ENCODE data around the gene SRD5A3. TPM values are rescaled to one million over a fixed set of nuclear protein-coding genes. Genes with fewer than 3 reads are reported as not detected.
A peak's percentile ranks its signal among the peaks of the same experiment; 100 is the strongest.

The SRD5A3 gene
- total RNA-seq, 2 experiments from 2014 or later: 12.9 to 15.9 TPM

GRCh38 chr4:55336138-55337034, 9.7 kb upstream of the SRD5A3 start:
- ChIA-PET POLR2A (interaction anchor here (1.1 kb wide), 1 partner anchor 9 kb away, joined by 4 read pairs; no protein-coding TSS in a partner anchor), CTCF (interaction anchor here (2.3 kb wide), 1 partner anchor 10 kb away, joined by 16 read pairs; the partner anchor contains the start of gene SRD5A3)
- H3K27me3 Mint-ChIP-seq: no peaks in the 10 kb centered on the region
- no peaks in the 10 kb centered on the region for H3K36me3 Mint-ChIP-seq (ENCODE audit: low read depth)
- peak; percentile 67 for DNase-seq
- intact Hi-C loops (cut with micrococcal nuclease): no loop called here
- H3K9me3 Mint-ChIP-seq: no peaks in the 10 kb centered on the region
- no peak overlapping the region for H3K4me3 Mint-ChIP-seq
- TF ChIP-seq, protein P1, sequence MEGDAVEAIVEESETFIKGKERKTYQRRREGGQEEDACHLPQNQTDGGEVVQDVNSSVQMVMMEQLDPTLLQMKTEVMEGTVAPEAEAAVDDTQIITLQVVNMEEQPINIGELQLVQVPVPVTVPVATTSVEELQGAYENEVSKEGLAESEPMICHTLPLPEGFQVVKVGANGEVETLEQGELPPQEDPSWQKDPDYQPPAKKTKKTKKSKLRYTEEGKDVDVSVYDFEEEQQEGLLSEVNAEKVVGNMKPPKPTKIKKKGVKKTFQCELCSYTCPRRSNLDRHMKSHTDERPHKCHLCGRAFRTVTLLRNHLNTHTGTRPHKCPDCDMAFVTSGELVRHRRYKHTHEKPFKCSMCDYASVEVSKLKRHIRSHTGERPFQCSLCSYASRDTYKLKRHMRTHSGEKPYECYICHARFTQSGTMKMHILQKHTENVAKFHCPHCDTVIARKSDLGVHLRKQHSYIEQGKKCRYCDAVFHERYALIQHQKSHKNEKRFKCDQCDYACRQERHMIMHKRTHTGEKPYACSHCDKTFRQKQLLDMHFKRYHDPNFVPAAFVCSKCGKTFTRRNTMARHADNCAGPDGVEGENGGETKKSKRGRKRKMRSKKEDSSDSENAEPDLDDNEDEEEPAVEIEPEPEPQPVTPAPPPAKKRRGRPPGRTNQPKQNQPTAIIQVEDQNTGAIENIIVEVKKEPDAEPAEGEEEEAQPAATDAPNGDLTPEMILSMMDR (IDR thresholded peaks at IDR 0.05): no peak
- peak overlapping the region; percentile 48 for H3K27ac Mint-ChIP-seq
- H3K4me1 Mint-ChIP-seq (ENCODE audit: low read depth): peaks cover 18% of the 10 kb centered on the region
- peak; percentile 53 for ATAC-seq

- H3K4me3 Mint-ChIP-seq: no peak overlapping the region
- H3K27ac Mint-ChIP-seq: no peak overlapping the region
- ATAC-seq: no peak
- H3K27me3 Mint-ChIP-seq: no peaks in the 10 kb centered on the region
- H3K36me3 Mint-ChIP-seq (ENCODE audit: low read depth): no peaks in the 10 kb centered on the region
- intact Hi-C loops (cut with micrococcal nuclease): no loop called here
- ChIA-PET CTCF (no interaction called here), POLR2A (no interaction called here)
- TF ChIP-seq, protein P1 (IDR thresholded peaks at IDR 0.05): no peak
- peaks cover 18% of the 10 kb centered on the region for H3K4me1 Mint-ChIP-seq (ENCODE audit: low read depth)
- no peak for DNase-seq
- H3K9me3 Mint-ChIP-seq: no peaks in the 10 kb centered on the region
These were observed 8.1 kb upstream of the SRD5A3 start for GRCh38 chr4:55337944-55338343.

GRCh38 chr4:55338486-55338885, 7.6 kb upstream of the SRD5A3 start:
- intact Hi-C loops (cut with micrococcal nuclease): no loop called here
- CTCF ChIA-PET: no interaction called here
- no peaks in the 10 kb centered on the region for H3K27me3 Mint-ChIP-seq
- no peaks in the 10 kb centered on the region for H3K36me3 Mint-ChIP-seq (ENCODE audit: low read depth)
- ATAC-seq (no peak), DNase-seq (no peak)
- POLR2A ChIA-PET: no interaction called here
- no peak overlapping the region for H3K27ac Mint-ChIP-seq
- no peak overlapping the region for H3K4me3 Mint-ChIP-seq
- H3K4me1 Mint-ChIP-seq (ENCODE audit: low read depth): peaks cover 18% of the 10 kb centered on the region
- H3K9me3 Mint-ChIP-seq: peaks cover 1% of the 10 kb centered on the region
- TF ChIP-seq, protein P1 (IDR thresholded peaks at IDR 0.05): no peak

DNA sequence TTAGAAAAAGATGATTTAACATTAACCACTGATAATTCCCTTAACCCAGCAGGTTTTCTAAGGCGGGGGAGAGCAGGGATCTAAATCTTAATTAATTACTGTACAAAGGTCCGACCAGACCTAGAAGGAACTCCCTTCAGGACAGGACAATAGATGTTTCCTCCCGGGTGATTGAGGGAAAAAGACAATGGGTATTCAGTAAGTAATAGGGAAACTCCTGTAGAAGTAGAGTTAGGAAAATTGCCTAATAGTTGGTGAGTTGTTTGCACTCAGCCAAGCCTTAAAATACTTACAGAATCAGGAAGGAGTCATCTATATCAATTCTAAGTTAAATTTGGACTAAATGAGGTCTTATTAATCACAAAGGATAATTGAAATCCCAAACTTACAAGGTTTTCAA, 5.8 kb upstream of the SRD5A3 start:
- DNase-seq (no peak), ATAC-seq (no peak)
- H3K36me3 Mint-ChIP-seq (ENCODE audit: low read depth): no peaks in the 10 kb centered on the region
- H3K4me3 Mint-ChIP-seq: no peak overlapping the region
- TF ChIP-seq, protein P1 (IDR thresholded peaks at IDR 0.05): no peak
- H3K27me3 Mint-ChIP-seq: no peaks in the 10 kb centered on the region
- CTCF ChIA-PET: no interaction called here
- intact Hi-C loops (cut with micrococcal nuclease): no loop called here
- peaks cover 23% of the 10 kb centered on the region for H3K4me1 Mint-ChIP-seq (ENCODE audit: low read depth)
- POLR2A ChIA-PET: interaction anchor here (0.5 kb wide), 1 partner anchor 9 kb away, joined by 3 read pairs; no protein-coding TSS in a partner anchor
- H3K9me3 Mint-ChIP-seq: peaks cover 4% of the 10 kb centered on the region
- H3K27ac Mint-ChIP-seq: no peak overlapping the region

- POLR2A ChIA-PET: no interaction called here
- no peaks in the 10 kb centered on the region for H3K36me3 Mint-ChIP-seq (ENCODE audit: low read depth)
- CTCF ChIA-PET: no interaction called here
- TF ChIP-seq, protein P1 (IDR thresholded peaks at IDR 0.05): no peak
- H3K27ac Mint-ChIP-seq: no peak overlapping the region
- no peak for ATAC-seq
- peaks cover 21% of the 10 kb centered on the region for H3K4me1 Mint-ChIP-seq (ENCODE audit: low read depth)
- peaks cover 4% of the 10 kb centered on the region for H3K9me3 Mint-ChIP-seq
- no peak for DNase-seq
- H3K27me3 Mint-ChIP-seq: no peaks in the 10 kb centered on the region
- no peak overlapping the region for H3K4me3 Mint-ChIP-seq
- intact Hi-C loops (cut with micrococcal nuclease): no loop called here
These were observed 2.2 kb upstream of the SRD5A3 start for GRCh38 chr4:55343887-55344286.
